Ectodermal cell (in vitro differentiated cells): ENCODE data around the gene EZH1.
A peak's percentile ranks its signal among the peaks of the same experiment; 100 is the strongest.

Experiments used
- H3K27ac ChIP-seq: 2 replicates; pipeline ENCODE4 v1.7.0; 2013; ENCODE audit warnings: mild to moderate bottlenecking, low read depth, low read length; ENCODE audit not compliant: insufficient read depth, poor library complexity, severe bottlenecking
- H3K27me3 ChIP-seq: 2 replicates; pipeline ENCODE4 v1.7.0; 2013; ENCODE audit warnings: mild to moderate bottlenecking, low read length; ENCODE audit not compliant: insufficient read depth, control insufficient read depth, poor library complexity, severe bottlenecking
- H3K36me3 ChIP-seq: one replicate; pipeline ENCODE4 v1.7.0; 2013; ENCODE audit warnings: low read length; ENCODE audit not compliant: control insufficient read depth, insufficient read depth
- H3K4me1 ChIP-seq: one replicate; pipeline ENCODE4 v1.7.0; 2013; ENCODE audit warnings: low read length; ENCODE audit not compliant: control insufficient read depth, insufficient read depth
- H3K4me3 ChIP-seq: 2 replicates; pipeline ENCODE4 v1.7.0; 2013; ENCODE audit warnings: low read depth, low read length, control low read depth; ENCODE audit not compliant: insufficient read depth
- H3K9me3 ChIP-seq: 2 replicates; pipeline ENCODE4 v1.7.0; 2013; ENCODE audit warnings: mild to moderate bottlenecking, low read length, moderate library complexity; ENCODE audit not compliant: control insufficient read depth
- WGBS, 2 experiments: methylation state at CpG; one replicate each; pipeline ENCODE4 v1.1.7; 2013; ENCODE audit warnings: missing lambda C conversion rate in 2 of 2; 5-methylcytosine and 5-hydroxymethylcytosine counted together

The EZH1 gene

DNA sequence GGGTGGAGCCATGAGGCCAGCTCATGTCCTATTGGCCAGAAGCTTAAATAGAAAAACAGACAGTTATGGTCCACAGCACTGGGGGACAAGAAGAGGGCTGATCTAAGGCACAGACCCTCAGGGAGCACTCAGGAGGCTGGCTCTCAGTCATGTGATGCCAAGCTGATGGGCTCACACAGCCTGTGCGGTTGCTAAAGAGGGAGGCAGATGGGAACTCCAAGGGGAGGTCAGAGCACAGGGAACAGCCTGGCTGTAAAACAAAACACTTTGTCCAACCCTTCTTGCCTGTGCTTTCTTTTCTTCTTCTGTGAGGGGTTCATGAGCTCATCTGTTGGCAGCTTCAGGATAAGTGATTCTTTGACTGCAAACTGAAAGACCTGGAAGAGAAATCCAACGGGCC is 35.3 kb downstream of the EZH1 start:
- WGBS, 2 experiments: 94 to 95% methylated on average over 2 of the region's 2 CpGs
- Histone ChIP-seq H3K27me3 (no peaks in the 10 kb centered on the region), H3K36me3 (peaks cover 56% of the 10 kb centered on the region), H3K4me3 (no peak overlapping the region), H3K4me1 (no peaks in the 10 kb centered on the region), H3K9me3 (no peaks in the 10 kb centered on the region), H3K27ac (no peak overlapping the region)

DNA sequence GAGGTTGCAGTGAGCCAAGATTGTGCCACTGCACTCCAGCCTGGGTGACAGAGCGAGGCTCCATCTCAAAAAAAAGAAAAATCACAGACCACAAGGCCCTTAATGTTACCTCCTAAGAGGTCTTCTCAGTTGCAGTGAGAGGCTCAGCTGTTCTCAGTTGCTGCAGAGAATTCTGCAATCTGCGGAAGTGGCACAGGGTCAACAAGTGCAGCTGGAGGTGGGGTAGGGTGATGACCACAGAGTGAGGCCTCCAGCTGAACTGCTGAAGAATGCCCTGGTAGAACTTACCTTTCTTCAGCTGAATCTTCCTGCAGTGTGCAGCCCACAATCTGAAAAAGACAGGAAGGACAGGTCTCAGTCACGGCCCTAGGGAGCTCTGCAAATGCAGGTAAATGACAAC is 36.3 kb downstream of the EZH1 start:
- Histone ChIP-seq H3K27me3 (no peaks in the 10 kb centered on the region), H3K9me3 (no peaks in the 10 kb centered on the region), H3K27ac (no peak overlapping the region), H3K4me3 (no peak overlapping the region), H3K36me3 (peaks cover 63% of the 10 kb centered on the region), H3K4me1 (no peaks in the 10 kb centered on the region)
- 95 to 96% methylated on average over 3 of the region's 3 CpGs for WGBS, 2 experiments

DNA sequence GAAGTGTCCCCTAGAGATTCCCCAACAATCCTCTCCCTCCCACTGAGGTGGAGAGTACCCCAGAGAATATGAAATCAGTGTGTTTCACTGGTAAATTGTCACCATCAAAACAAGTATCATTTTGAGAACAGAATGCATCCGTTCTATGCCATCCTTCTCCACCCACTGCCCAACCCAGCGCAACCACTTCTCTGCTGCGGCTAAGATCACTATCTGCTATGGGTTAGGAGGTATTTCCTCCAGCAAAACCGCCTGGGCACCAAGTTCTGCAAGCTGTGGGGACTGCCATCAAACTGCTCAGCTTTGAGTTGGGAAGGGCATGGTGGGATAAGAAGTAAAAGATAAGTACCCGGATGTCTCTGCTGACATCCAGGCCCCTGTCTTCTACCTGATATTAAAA is 38.1 kb downstream of the EZH1 start:
- no peak overlapping the region for H3K4me3 ChIP-seq
- H3K27me3 ChIP-seq: no peaks in the 10 kb centered on the region
- no peak overlapping the region for H3K27ac ChIP-seq
- 91 to 97% methylated on average over 4 to 5 of the region's 5 CpGs for WGBS, 2 experiments
- H3K36me3 ChIP-seq: peaks cover 65% of the 10 kb centered on the region
- H3K9me3 ChIP-seq: no peaks in the 10 kb centered on the region
- H3K4me1 ChIP-seq: no peaks in the 10 kb centered on the region

DNA sequence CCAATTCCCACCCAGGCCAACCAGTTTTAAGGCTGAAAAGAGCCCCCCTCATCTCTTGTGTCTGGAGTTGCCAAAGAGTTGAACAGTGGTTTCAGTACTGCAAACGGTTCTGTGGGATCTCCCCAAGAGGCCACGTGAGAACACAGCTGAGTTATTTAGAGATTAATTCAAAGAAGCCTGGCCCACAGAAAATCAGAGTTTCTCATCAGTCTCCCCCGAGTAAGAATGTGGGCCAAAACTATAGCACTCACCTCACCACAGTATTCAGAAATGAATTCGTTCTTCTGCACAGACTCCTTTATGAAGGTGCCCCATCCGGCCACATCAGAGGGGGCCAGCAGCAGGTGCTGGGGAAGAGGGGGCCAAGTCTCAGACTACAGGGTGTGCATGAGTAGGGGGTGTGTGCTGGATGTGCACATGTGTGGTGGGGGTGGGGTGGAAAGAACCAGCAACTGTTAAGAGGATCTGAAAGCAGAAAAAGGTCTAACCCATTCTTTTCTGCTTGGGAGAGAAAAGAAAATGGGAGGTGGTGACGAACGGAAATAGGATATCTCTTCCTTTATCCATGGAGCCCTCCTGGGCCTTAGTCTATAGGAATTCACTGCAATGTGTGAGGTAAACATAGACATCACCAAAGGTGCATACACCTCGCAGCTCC is 39.9 kb downstream of the EZH1 start:
- 94% methylated on average over 8 of the region's 8 CpGs for WGBS, 2 experiments
- H3K36me3 ChIP-seq: peaks cover 53% of the 10 kb centered on the region
- H3K9me3 ChIP-seq: no peaks in the 10 kb centered on the region
- peaks cover 9% of the 10 kb centered on the region for H3K4me1 ChIP-seq
- H3K27ac ChIP-seq: no peak overlapping the region
- H3K27me3 ChIP-seq: no peaks in the 10 kb centered on the region
- H3K4me3 ChIP-seq: no peak overlapping the region

GRCh38 chr17:42704490-42704836 is 40.4 kb downstream of the EZH1 start:
- no peak overlapping the region for H3K4me3 ChIP-seq
- H3K27ac ChIP-seq: no peak overlapping the region
- no peaks in the 10 kb centered on the region for H3K9me3 ChIP-seq
- H3K4me1 ChIP-seq: peaks cover 14% of the 10 kb centered on the region
- H3K36me3 ChIP-seq: peaks cover 52% of the 10 kb centered on the region
- 96% methylated on average over 5 of the region's 5 CpGs for WGBS, 2 experiments
- H3K27me3 ChIP-seq: no peaks in the 10 kb centered on the region

GRCh38 chr17:42702446-42702845 is 42.4 kb downstream of the EZH1 start:
- H3K4me3 ChIP-seq: no peak overlapping the region
- 94% methylated on average over 11 of the region's 11 CpGs for WGBS, 2 experiments
- no peaks in the 10 kb centered on the region for H3K27me3 ChIP-seq
- no peak overlapping the region for H3K27ac ChIP-seq
- no peaks in the 10 kb centered on the region for H3K9me3 ChIP-seq
- H3K36me3 ChIP-seq: peaks cover 40% of the 10 kb centered on the region
- peaks cover 22% of the 10 kb centered on the region for H3K4me1 ChIP-seq

- Histone ChIP-seq H3K4me3 (no peak overlapping the region), H3K27ac (no peak overlapping the region), H3K9me3 (no peaks in the 10 kb centered on the region), H3K4me1 (peaks cover 22% of the 10 kb centered on the region), H3K27me3 (no peaks in the 10 kb centered on the region), H3K36me3 (peaks cover 34% of the 10 kb centered on the region)
- 84 to 86% methylated on average over 10 of the region's 10 CpGs for WGBS, 2 experiments
These were observed 44.1 kb downstream of the EZH1 start for GRCh38 chr17:42700586-42701289.

- H3K27ac ChIP-seq: peak overlapping the region; percentile 45
- H3K9me3 ChIP-seq: no peaks in the 10 kb centered on the region
- H3K27me3 ChIP-seq: no peaks in the 10 kb centered on the region
- no peak overlapping the region for H3K4me3 ChIP-seq
- H3K4me1 ChIP-seq: peaks cover 22% of the 10 kb centered on the region
- H3K36me3 ChIP-seq: peaks cover 36% of the 10 kb centered on the region
- WGBS, 2 experiments: 67 to 75% methylated on average over 3 of the region's 4 CpGs
These were observed 45.5 kb downstream of the EZH1 start for GRCh38 chr17:42699415-42699740.

DNA sequence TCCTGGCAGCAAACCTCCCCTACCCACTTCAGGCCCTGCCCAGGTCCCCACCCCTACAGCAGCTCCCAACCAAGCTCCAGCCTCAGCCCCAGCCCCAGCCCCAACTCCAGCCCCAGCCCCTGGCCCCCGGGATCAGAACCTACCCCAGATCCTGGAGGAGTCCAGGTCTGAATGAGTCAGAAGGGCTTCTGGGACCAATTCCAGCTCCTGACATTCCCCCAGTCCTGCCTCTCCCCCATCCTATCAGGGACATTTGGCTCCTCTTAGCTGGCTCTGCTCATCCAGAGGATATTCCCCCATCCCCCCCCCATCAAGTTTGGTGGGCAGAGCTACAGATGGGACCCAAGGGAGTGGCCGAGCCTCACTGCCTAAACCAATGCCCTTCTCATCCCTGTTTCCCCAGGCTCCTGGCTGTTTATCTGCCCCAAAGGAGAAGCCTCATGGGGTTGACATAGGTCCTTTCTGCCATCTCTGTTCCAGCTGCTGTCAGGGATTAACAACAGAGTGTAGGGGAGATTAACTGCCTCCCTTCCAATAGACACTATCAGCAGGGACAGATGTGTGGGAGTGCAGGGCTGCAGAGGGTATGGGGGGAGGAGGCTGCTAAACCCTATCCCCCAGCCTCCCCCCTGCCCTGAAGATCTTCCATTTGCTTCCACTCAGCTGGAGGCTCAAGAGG is 46.0 kb downstream of the EZH1 start:
- no peaks in the 10 kb centered on the region for H3K9me3 ChIP-seq
- H3K27me3 ChIP-seq: no peaks in the 10 kb centered on the region
- no peak overlapping the region for H3K4me3 ChIP-seq
- peaks cover 22% of the 10 kb centered on the region for H3K4me1 ChIP-seq
- 76 to 86% methylated on average over 2 of the region's 2 CpGs for WGBS, 2 experiments
- H3K36me3 ChIP-seq: peaks cover 37% of the 10 kb centered on the region
- peak overlapping the region; percentile 45 for H3K27ac ChIP-seq

DNA sequence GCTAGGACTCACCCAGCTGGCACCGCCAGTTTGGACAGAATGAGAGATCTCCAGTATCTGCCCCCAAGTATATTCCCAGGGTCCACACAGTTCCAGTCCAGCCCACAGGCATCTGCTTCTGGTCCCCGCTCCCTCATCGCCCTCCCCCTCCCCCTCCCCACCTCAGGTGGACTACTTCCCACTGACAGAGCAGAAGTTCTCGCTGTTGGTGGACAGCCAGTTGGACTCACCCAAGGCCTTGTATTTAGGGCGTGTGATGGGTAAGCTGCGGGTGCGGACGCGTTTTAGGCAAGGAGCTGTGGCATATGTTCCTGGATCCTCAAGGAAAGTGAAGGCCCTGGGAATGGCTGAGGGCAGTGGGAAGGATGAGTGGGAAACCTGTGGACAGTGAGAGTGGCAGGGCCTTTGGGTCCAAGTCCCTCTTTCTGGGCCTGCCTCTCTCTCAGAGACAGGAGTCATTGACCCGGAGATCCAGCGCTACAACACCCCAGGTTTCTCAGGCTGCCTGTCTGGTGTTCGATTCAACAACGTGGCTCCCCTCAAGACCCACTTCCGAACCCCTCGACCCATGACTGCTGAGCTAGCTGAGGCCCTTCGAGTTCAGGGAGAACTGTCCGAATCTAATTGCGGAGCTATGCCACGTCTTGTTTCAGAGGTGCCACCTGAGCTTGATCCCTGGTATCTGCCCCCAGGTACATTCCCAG is 47.6 kb downstream of the EZH1 start:
- H3K36me3 ChIP-seq: peaks cover 26% of the 10 kb centered on the region
- no peak overlapping the region for H3K27ac ChIP-seq
- no peaks in the 10 kb centered on the region for H3K27me3 ChIP-seq
- no peaks in the 10 kb centered on the region for H3K9me3 ChIP-seq
- peaks cover 22% of the 10 kb centered on the region for H3K4me1 ChIP-seq
- WGBS, 2 experiments: 94 to 96% methylated on average over 19 of the region's 19 CpGs
- no peak overlapping the region for H3K4me3 ChIP-seq
